ENCODE measurements around the gene GATA6. TPM values are rescaled to one million over a fixed set of nuclear protein-coding genes. Genes with fewer than 3 reads are reported as not detected.
A peak's percentile ranks its signal among the peaks of the same experiment; 100 is the strongest.

Gene GATA6
- polyA plus RNA-seq: under 1 TPM in 1 of 3 donors, not detected in 2; 0.09 TPM

DNA sequence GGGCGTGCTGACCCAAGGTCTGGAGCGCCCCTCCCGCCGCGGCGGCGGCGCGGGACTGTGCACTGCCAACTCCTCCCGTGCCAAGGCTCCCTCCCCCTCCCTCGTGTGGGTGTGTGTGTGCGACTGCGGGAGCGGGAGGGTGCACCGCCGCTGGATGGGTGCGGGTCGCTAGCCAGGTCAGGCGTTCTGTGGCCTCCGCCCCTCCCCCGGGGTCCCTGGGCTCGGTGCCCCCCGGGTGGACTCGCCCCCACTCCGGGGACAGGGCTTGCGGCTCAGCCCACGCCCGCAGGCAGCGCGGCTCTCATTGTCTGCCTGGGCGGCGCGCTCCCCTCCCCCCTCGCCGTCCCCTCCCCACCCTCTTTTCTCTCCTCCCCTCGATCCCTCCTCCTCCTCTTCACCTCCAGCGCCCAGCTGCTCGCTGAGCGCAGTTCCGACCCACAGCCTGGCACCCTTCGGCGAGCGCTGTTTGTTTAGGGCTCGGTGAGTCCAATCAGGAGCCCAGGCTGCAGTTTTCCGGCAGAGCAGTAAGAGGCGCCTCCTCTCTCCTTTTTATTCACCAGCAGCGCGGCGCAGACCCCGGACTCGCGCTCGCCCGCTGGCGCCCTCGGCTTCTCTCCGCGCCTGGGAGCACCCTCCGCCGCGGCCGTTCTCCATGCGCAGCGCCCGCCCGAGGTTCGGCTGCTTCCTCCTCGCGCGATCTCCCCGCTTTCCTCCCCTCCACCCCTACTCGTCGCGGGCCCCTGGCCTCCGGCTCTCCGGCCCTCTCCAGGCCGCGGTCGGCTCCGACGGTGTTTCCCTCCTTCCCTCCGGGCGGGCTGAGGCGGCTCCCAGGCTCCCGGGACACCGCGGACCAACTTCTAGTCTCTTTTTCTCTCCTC, at the start of gene GATA6:
GATA6 (plus strand) TSS at position 579 of the 878 bp plus-strand sequence. CDS start 1,556 bp downstream, outside the sequence.
- peaks cover 31 to 47% of the 10 kb centered on the region in 2 donors for H3K4me1 Mint-ChIP-seq
- H3K4me3 Mint-ChIP-seq: peak within 1 kb of the TSS; percentile 92 to 98 (median 96)
- H3K27me3 Mint-ChIP-seq (ENCODE audit: low read depth in 3 of 3): peaks cover 45 to 66% (median 60%) of the 10 kb centered on the region in 3 donors
- no peaks in the 10 kb centered on the region for H3K36me3 Mint-ChIP-seq
- peaks cover 0 to 2% (median 0%) of the 10 kb centered on the region in 6 donors for H3K9me3 Mint-ChIP-seq
- DNase-seq: peak; percentile 43 to 58 (median 51)
- H3K27ac Mint-ChIP-seq: peak within 1 kb of the TSS in 4 of 6 donors; percentile 40 to 64 (median 50)

DNA sequence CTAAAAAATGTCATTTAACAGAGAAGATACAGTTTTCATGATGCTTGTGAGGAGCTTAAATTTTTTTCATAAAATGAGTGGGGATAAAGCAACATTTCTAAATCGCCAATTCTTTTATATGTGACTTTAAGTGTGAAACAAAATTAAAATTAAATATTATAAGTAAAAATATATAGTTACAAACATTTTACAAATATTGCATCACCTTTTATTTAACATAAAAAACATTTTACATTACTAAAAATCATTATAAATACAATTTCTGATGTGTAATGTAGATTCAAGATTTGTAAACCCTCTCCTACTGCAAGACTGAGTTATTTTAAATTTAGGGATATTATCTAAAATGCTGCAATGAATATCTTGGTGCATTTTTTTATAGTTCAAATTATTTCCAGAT, 44.4 kb upstream of the GATA6 start:
- Mint-ChIP-seq H3K27me3 (ENCODE audit: low read depth in 3 of 3) (peaks cover 5 to 23% (median 5%) of the 10 kb centered on the region in 3 donors), H3K9me3 (no peaks in the 10 kb centered on the region), H3K4me3 (no peak overlapping the region), H3K4me1 (no peaks in the 10 kb centered on the region), H3K27ac (no peak overlapping the region), H3K36me3 (no peaks in the 10 kb centered on the region)
- no peak for DNase-seq

DNA sequence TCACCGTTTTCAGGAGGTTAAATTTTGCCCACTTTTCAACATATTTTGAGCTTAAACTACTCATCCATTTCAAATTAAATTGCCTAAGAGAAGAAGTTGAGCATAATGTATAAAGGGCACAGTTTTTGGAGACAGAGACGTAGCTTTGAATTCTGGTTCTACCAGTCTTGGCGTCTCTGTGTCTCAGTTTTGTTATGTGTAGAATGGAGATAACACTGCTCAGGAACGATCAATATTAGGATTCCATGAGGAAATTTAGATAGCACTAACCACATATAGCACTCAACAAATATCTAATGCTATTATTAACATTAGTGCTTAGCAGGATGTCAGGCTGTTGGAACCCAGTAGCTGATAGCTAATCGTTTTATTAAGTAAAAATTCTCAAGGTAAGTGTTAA, 40.4 kb upstream of the GATA6 start:
- H3K4me1 Mint-ChIP-seq: no peaks in the 10 kb centered on the region
- no peaks in the 10 kb centered on the region for H3K36me3 Mint-ChIP-seq
- H3K27ac Mint-ChIP-seq: no peak overlapping the region
- H3K4me3 Mint-ChIP-seq: no peak overlapping the region
- DNase-seq: no peak
- H3K27me3 Mint-ChIP-seq (ENCODE audit: low read depth in 3 of 3): peaks cover 3 to 19% (median 6%) of the 10 kb centered on the region in 3 donors
- no peaks in the 10 kb centered on the region for H3K9me3 Mint-ChIP-seq

- H3K4me3 Mint-ChIP-seq: no peak overlapping the region
- H3K4me1 Mint-ChIP-seq: no peaks in the 10 kb centered on the region
- no peak for DNase-seq
- H3K36me3 Mint-ChIP-seq: no peaks in the 10 kb centered on the region
- H3K27me3 Mint-ChIP-seq (ENCODE audit: low read depth in 3 of 3): peaks cover 3 to 21% (median 6%) of the 10 kb centered on the region in 3 donors
- no peaks in the 10 kb centered on the region for H3K9me3 Mint-ChIP-seq
- no peak overlapping the region for H3K27ac Mint-ChIP-seq
Measured at GRCh38 chr18:22129778-22130177, 39.6 kb upstream of the GATA6 start.

DNA sequence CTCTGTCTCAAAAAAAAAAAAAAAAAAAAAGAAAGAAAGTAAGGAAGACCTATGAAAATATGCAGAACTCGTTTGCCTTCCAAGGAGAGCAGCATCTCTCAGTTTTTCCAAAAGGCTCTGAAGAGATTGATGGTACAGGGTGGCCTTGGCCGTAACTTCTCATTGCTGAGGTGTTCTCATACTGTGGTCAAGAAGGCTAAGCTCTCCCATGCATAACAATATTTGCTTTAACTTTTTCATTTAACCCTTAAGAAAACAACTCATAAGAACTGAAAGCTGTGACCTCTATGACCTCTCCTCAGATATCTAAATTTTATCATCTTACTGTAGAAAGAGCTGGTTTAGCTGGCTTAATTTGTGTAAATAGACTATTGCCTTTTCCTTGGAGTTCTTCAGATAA, 37.1 kb upstream of the GATA6 start:
- no peak for DNase-seq
- no peaks in the 10 kb centered on the region for H3K9me3 Mint-ChIP-seq
- no peak overlapping the region for H3K4me3 Mint-ChIP-seq
- peaks cover 3 to 18% (median 7%) of the 10 kb centered on the region in 3 donors for H3K27me3 Mint-ChIP-seq (ENCODE audit: low read depth in 3 of 3)
- H3K4me1 Mint-ChIP-seq: no peaks in the 10 kb centered on the region
- H3K27ac Mint-ChIP-seq: no peak overlapping the region
- no peaks in the 10 kb centered on the region for H3K36me3 Mint-ChIP-seq

GRCh38 chr18:22132763-22133162, 36.6 kb upstream of the GATA6 start:
- H3K4me3 Mint-ChIP-seq: no peak overlapping the region
- H3K27me3 Mint-ChIP-seq (ENCODE audit: low read depth in 3 of 3): peaks cover 2 to 18% (median 5%) of the 10 kb centered on the region in 3 donors

DNA sequence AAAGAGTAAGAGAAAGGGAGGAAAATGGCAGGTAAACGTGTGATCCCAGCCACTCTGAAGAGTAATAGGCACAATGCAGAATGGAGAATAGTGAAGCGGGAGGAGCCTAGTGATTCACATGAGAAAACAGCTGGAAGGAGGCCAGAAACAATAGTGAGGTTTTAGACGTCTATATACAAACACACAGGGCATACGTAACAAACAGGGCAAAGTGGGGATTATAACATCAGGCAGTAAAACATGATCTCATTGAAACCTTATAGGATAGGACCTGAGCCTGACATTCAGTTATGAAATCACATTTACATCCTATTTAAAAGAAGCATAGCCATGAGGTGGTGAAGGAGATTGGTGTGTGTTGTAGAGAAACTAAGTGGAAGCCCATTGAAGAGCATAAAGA, 33.0 kb upstream of the GATA6 start:
- no peaks in the 10 kb centered on the region for H3K4me1 Mint-ChIP-seq
- no peak overlapping the region for H3K27ac Mint-ChIP-seq
- DNase-seq: no peak
- H3K4me3 Mint-ChIP-seq: no peak overlapping the region
- H3K36me3 Mint-ChIP-seq: no peaks in the 10 kb centered on the region
- H3K9me3 Mint-ChIP-seq: no peaks in the 10 kb centered on the region
- H3K27me3 Mint-ChIP-seq (ENCODE audit: low read depth in 3 of 3): peaks cover 0 to 24% (median 5%) of the 10 kb centered on the region in 3 donors

More at GRCh38 chr18:22132763-22133162, 36.6 kb upstream of the GATA6 start:
- no peak for DNase-seq
- Mint-ChIP-seq H3K27ac (no peak overlapping the region), H3K36me3 (no peaks in the 10 kb centered on the region), H3K9me3 (no peaks in the 10 kb centered on the region), H3K4me1 (no peaks in the 10 kb centered on the region)

- H3K27ac Mint-ChIP-seq: no peak overlapping the region
- no peaks in the 10 kb centered on the region for H3K9me3 Mint-ChIP-seq
- no peak for DNase-seq
- no peaks in the 10 kb centered on the region for H3K4me1 Mint-ChIP-seq
- H3K4me3 Mint-ChIP-seq: no peak overlapping the region
- no peaks in the 10 kb centered on the region for H3K36me3 Mint-ChIP-seq
- peaks cover 1 to 16% (median 4%) of the 10 kb centered on the region in 3 donors for H3K27me3 Mint-ChIP-seq (ENCODE audit: low read depth in 3 of 3)
Measured at GRCh38 chr18:22141211-22141610, 28.2 kb upstream of the GATA6 start.

GRCh38 chr18:22143347-22144340, 25.7 kb upstream of the GATA6 start:
- Mint-ChIP-seq H3K9me3 (no peaks in the 10 kb centered on the region), H3K27ac (no peak overlapping the region)
- no peak for DNase-seq

DNA sequence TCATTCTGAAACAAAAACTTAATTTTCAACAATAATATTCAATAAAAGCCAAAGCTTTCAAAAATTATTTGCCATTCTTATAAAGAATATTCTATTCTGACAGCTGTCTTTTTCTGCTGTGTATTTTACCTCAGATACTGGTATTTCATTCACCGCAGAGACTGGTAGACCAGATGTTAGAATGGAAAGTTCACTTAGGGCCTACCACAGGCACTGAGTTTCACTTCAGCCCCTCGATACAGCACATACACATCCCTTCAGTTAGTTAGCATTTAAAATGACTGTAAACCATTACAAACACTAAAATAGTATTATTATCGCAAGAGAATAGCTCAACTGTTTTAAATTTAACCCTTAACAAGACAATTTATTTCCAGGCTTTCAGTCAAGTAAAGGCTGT, 24.2 kb upstream of the GATA6 start:
- Mint-ChIP-seq H3K36me3 (no peaks in the 10 kb centered on the region), H3K27ac (no peak overlapping the region), H3K4me1 (no peaks in the 10 kb centered on the region), H3K4me3 (no peak overlapping the region), H3K27me3 (ENCODE audit: low read depth in 3 of 3) (peaks cover 0 to 14% (median 6%) of the 10 kb centered on the region in 3 donors), H3K9me3 (no peaks in the 10 kb centered on the region)
- DNase-seq: no peak

More at GRCh38 chr18:22143347-22144340, 25.7 kb upstream of the GATA6 start:
- Mint-ChIP-seq H3K4me1 (no peaks in the 10 kb centered on the region), H3K36me3 (no peaks in the 10 kb centered on the region), H3K27me3 (ENCODE audit: low read depth in 3 of 3) (peaks cover 0 to 18% (median 6%) of the 10 kb centered on the region in 3 donors), H3K4me3 (no peak overlapping the region)

- H3K27ac Mint-ChIP-seq: no peak overlapping the region
- no peaks in the 10 kb centered on the region for H3K9me3 Mint-ChIP-seq
- H3K4me3 Mint-ChIP-seq: no peak overlapping the region
- no peak for DNase-seq
- H3K36me3 Mint-ChIP-seq: no peaks in the 10 kb centered on the region
- peaks cover 7 to 14% (median 14%) of the 10 kb centered on the region in 3 donors for H3K27me3 Mint-ChIP-seq (ENCODE audit: low read depth in 3 of 3)
- no peaks in the 10 kb centered on the region for H3K4me1 Mint-ChIP-seq
Measured at GRCh38 chr18:22149710-22150109, 19.7 kb upstream of the GATA6 start.

GRCh38 chr18:22152093-22152492, 17.3 kb upstream of the GATA6 start:
- DNase-seq: no peak
- H3K27ac Mint-ChIP-seq: no peak overlapping the region
- H3K9me3 Mint-ChIP-seq: no peaks in the 10 kb centered on the region
- no peaks in the 10 kb centered on the region for H3K36me3 Mint-ChIP-seq
- H3K27me3 Mint-ChIP-seq (ENCODE audit: low read depth in 3 of 3): peaks cover 5 to 14% (median 10%) of the 10 kb centered on the region in 3 donors
- H3K4me1 Mint-ChIP-seq: no peaks in the 10 kb centered on the region
- H3K4me3 Mint-ChIP-seq: no peak overlapping the region

DNA sequence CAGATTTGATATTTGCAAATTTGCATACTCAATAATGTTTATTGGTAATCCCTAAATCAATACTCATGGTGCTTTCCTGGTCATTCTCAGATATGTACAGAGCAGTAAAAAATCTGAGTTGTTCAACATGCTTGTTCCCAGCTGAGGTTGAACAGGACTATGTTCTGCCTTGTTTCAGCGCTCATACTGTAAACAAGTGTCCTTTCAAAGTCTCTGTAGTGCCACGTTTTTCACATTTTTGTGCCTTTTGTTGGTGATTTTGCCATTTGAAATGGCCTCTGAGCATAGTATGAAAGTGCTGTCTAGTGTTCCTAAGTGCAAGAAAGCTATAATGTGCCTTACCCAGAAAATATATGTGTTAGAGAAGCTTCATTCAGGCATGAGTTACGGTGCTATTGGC, 16.0 kb upstream of the GATA6 start:
- Mint-ChIP-seq H3K36me3 (no peaks in the 10 kb centered on the region), H3K27ac (no peak overlapping the region), H3K4me1 (no peaks in the 10 kb centered on the region), H3K4me3 (no peak overlapping the region), H3K27me3 (ENCODE audit: low read depth in 3 of 3) (peaks cover 5 to 13% (median 10%) of the 10 kb centered on the region in 3 donors), H3K9me3 (no peaks in the 10 kb centered on the region)
- no peak for DNase-seq
